ENCODE results near the gene MINDY1. TPM values are rescaled to one million over a fixed set of nuclear protein-coding genes. Genes with fewer than 3 reads are reported as not detected.
A peak's percentile ranks its signal among the peaks of the same experiment; 100 is the strongest.

Gene MINDY1
- total and polyA plus RNA-seq, 9 of the 15 experiments (the other 6 are each of a cell fraction or from before 2014, with no cell fraction given): 0.49 to 11.0 (median 6.0) TPM

DNA sequence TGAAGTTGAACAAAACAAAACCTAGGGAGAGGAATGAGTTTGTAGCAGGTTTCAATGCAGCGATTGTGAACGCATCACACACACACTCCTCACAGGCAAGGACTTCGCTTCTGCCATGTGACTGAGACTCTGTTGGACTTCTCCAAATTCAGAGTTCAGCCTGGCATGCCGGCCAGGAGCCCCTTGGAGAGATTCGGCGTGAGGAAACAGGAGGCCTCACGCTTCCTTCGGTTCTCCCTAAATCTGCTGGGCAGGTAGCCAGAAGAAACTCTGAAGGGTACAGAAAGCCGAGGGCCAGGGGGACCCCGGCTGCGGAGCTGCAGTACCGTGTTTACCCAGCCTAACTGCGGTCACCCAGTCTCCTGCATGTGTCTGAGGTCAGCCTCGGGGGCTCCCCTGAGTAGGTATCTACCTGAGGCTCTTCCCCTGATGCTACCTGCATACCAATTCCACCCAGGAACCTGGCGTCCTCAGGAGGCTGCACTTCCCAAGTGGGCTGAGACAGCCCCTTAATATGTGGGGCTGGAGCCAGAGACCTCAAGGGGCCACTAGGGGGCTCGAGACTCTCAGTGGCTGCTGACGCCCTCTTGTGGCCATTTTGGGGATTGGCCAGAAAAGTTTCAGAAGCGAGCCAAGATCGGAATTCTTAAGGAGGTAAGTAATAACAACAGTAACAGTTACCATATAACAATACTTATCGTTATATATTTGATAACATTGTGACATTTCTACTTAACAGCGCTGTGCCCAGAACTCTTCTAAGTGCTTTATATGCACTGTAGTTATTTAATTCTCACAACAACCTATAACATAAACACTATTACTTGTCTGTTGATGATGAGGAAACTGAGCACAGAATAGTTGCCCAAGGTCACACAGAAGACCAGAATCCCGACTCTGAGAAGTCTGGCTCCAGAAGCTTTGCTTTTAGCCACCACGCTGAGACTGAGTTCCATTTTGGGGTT is 27.3 kb downstream of the MINDY1 start (continued):
- TF ChIP-seq FOXM1 (IDR thresholded peaks at IDR 0.05; ENCODE audit: low read depth) (no peak), FOXM1 (CRISPR knock-in tag; IDR thresholded peaks at IDR 0.05; ENCODE audit: low read depth) (no peak), CHD2 (IDR thresholded peaks at IDR 0.05; ENCODE audit: low read depth, low read length) (no peak), DPF2 (IDR thresholded peaks at IDR 0.05) (no peak), ETV5 (CRISPR knock-in tag; IDR thresholded peaks at IDR 0.05; ENCODE audit: low read depth) (no peak; the same call in 1 of the 2 replicates), TCF7 (IDR thresholded peaks at IDR 0.05; ENCODE audit: borderline replicate concordance) (no peak), EWSR1 (IDR thresholded peaks at IDR 0.05; ENCODE audit: borderline replicate concordance, low read depth, partially characterized antibody) (no peak), POLR2H (tag; IDR thresholded peaks at IDR 0.05; ENCODE audit: low read depth) (no peak), PRMT5 (CRISPR knock-in tag; IDR thresholded peaks at IDR 0.05) (no peak), TCFL5 (CRISPR knock-in tag; conservative IDR thresholded peaks at IDR 0.05) (no peak), MED1 (CRISPR knock-in tag; IDR thresholded peaks at IDR 0.05; ENCODE audit: borderline replicate concordance) (no peak), SREBF1 (IDR thresholded peaks at IDR 0.05; ENCODE audit: borderline replicate concordance, low read depth, low read length) (no peak), SPI1 (IDR thresholded peaks at IDR 0.05; ENCODE audit: borderline replicate concordance, low read depth, low read length) (no peak; the same call in 1 of the 2 replicates), ZNF586 (CRISPR knock-in tag; conservative IDR thresholded peaks at IDR 0.05) (no peak), CHD1 (IDR thresholded peaks at IDR 0.05; ENCODE audit: low read length) (no peak), NFXL1 (CRISPR knock-in tag; IDR thresholded peaks at IDR 0.05) (no peak)
- TF ChIP-seq, protein P1, sequence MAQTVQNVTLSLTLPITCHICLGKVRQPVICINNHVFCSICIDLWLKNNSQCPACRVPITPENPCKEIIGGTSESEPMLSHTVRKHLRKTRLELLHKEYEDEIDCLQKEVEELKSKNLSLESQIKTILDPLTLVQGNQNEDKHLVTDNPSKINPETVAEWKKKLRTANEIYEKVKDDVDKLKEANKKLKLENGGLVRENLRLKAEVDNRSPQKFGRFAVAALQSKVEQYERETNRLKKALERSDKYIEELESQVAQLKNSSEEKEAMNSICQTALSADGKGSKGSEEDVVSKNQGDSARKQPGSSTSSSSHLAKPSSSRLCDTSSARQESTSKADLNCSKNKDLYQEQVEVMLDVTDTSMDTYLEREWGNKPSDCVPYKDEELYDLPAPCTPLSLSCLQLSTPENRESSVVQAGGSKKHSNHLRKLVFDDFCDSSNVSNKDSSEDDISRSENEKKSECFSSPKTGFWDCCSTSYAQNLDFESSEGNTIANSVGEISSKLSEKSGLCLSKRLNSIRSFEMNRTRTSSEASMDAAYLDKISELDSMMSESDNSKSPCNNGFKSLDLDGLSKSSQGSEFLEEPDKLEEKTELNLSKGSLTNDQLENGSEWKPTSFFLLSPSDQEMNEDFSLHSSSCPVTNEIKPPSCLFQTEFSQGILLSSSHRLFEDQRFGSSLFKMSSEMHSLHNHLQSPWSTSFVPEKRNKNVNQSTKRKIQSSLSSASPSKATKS (CRISPR knock-in tag; IDR thresholded peaks at IDR 0.05): no peak
- TF ChIP-seq, protein P2, sequence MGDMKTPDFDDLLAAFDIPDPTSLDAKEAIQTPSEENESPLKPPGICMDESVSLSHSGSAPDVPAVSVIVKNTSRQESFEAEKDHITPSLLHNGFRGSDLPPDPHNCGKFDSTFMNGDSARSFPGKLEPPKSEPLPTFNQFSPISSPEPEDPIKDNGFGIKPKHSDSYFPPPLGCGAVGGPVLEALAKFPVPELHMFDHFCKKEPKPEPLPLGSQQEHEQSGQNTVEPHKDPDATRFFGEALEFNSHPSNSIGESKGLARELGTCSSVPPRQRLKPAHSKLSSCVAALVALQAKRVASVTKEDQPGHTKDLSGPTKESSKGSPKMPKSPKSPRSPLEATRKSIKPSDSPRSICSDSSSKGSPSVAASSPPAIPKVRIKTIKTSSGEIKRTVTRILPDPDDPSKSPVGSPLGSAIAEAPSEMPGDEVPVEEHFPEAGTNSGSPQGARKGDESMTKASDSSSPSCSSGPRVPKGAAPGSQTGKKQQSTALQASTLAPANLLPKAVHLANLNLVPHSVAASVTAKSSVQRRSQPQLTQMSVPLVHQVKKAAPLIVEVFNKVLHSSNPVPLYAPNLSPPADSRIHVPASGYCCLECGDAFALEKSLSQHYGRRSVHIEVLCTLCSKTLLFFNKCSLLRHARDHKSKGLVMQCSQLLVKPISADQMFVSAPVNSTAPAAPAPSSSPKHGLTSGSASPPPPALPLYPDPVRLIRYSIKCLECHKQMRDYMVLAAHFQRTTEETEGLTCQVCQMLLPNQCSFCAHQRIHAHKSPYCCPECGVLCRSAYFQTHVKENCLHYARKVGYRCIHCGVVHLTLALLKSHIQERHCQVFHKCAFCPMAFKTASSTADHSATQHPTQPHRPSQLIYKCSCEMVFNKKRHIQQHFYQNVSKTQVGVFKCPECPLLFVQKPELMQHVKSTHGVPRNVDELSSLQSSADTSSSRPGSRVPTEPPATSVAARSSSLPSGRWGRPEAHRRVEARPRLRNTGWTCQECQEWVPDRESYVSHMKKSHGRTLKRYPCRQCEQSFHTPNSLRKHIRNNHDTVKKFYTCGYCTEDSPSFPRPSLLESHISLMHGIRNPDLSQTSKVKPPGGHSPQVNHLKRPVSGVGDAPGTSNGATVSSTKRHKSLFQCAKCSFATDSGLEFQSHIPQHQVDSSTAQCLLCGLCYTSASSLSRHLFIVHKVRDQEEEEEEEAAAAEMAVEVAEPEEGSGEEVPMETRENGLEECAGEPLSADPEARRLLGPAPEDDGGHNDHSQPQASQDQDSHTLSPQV (IDR thresholded peaks at IDR 0.05): peak; percentile 94
- TF ChIP-seq, protein P3, sequence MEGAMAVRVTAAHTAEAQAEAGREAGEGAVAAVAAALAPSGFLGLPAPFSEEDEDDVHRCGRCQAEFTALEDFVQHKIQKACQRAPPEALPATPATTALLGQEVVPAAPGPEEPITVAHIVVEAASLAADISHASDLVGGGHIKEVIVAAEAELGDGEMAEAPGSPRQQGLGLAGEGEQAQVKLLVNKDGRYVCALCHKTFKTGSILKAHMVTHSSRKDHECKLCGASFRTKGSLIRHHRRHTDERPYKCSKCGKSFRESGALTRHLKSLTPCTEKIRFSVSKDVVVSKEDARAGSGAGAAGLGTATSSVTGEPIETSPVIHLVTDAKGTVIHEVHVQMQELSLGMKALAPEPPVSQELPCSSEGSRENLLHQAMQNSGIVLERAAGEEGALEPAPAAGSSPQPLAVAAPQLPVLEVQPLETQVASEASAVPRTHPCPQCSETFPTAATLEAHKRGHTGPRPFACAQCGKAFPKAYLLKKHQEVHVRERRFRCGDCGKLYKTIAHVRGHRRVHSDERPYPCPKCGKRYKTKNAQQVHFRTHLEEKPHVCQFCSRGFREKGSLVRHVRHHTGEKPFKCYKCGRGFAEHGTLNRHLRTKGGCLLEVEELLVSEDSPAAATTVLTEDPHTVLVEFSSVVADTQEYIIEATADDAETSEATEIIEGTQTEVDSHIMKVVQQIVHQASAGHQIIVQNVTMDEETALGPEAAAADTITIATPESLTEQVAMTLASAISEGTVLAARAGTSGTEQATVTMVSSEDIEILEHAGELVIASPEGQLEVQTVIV (CRISPR knock-in tag; IDR thresholded peaks at IDR 0.05; ENCODE audit: borderline replicate concordance): no peak

Measured in K562 (cell line).